ENCODE results near the gene HPGD.

HPGD gene

DNA sequence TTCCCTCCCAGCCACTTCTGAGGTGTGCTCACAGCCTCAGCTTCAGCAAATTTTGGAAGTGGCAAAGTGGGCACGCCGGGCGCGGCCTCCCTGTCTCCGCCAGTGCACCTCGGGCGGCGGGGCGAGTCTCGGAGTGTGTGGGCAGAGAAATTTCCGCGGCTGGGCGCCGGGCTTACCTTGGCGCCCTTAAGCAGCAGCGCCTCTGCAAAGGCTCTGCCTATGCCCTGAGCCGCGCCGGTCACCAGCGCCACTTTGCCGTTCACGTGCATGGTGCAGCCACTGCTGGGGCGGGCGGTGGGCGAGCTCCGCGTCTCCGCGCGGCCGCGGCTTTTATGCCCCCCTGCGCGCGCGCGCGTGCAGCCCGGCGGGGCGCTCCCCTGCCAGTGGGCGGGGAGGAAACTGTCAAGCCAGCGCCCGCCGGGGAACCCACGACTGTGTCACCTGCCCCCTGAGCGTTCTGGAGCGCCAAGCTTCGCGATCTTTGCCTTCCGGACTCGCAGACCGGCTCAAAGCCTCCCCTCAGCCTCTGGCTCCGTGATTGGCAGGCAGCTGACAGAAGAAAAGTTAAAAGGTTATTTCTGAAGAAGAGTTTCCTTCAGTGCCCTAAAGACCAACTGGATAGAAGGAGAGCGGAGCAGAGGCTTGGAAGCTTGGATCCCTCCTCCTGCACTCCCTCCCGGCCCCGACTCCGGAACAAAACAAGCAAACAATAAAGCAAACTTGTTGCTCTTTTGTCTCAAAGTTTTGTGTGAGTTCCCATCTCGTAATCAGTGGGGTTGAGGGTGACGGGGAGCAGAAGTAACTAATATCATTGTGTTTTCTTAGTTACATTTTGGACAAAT lies at the start of gene HPGD:
HPGD (minus strand) TSS at position 306 of the 842 bp plus-strand sequence; CDS start at position 269, 37 bp downstream.
- peak; percentile 2 for DNase-seq

DNA sequence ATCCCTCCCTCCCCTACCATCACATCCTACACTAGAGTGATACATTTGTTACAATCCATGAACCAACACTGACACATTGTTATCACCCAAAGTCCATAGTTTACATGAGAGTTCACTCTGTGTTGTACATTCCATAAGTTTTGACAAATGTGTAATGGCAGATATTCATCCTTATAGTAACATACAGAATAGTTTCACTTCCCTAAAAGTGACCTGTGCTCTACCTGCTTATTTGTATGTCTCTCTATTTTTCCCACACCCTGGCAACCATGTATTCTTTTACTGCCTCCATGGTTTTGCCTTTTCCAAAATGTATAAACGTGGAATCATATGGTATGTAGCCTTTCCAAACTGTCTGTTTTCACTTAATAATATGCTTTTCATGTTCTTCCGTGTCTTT lies 42.2 kb upstream of the HPGD start:
- DNase-seq: no peak

DNA sequence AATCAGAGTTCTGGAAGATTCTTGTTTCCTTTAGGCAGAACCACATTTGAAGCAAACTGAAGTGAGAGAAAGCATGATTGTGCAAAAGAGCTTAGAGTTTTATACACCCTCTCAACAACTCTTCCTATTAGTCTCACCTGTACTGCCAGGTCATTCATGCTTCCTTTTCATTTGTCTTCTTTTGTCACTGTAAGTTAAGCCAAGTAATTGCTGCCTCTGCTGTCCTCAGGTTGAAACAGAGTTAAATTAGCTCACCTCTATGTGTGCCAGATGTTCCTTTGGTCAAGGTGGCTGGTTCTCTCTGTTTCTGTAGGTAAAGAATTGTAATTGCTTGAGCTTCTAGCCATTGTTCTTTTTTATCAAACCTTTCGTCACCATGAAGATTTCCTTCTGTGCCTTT lies 41.1 kb upstream of the HPGD start:
- DNase-seq: no peak

DNA sequence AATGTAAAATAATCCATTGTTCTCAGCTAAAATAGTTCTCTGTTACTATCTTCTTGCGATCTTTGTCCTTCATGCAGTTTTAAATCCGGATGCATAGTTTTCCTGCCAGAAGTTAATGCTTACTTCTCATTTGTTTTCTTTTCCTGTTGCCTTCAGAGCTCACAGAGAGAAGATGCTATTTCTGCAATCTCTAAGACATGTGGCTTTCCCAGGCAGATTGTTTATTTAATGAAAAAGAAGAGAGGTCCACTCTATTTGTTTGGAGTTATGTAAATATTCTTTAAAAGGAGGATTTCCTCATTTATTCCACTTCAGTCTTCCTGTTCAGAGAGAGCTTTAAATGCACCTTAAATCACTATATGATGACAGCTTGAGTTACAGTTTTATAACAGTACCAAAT lies 39.3 kb upstream of the HPGD start:
- no peak for DNase-seq

DNA sequence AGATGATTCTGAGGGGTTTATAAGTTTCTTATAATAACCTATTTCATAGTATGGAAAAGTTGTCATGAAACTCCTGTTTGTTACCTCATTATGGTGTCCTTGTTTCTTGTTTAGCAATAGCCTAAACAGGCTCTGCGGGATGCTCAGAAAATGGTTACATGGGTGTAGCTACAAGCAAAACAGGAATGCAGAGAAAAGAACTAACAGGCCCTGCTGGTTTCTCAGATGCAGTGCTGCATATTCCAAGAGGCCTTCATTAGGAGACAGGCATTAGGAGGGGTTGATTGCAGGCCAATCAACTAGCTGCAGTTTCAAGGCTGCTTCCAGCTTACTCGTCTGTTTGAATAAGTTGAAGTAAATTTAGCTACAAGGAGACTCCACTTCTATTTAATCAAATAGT lies 37.6 kb upstream of the HPGD start:
- DNase-seq: no peak

DNA sequence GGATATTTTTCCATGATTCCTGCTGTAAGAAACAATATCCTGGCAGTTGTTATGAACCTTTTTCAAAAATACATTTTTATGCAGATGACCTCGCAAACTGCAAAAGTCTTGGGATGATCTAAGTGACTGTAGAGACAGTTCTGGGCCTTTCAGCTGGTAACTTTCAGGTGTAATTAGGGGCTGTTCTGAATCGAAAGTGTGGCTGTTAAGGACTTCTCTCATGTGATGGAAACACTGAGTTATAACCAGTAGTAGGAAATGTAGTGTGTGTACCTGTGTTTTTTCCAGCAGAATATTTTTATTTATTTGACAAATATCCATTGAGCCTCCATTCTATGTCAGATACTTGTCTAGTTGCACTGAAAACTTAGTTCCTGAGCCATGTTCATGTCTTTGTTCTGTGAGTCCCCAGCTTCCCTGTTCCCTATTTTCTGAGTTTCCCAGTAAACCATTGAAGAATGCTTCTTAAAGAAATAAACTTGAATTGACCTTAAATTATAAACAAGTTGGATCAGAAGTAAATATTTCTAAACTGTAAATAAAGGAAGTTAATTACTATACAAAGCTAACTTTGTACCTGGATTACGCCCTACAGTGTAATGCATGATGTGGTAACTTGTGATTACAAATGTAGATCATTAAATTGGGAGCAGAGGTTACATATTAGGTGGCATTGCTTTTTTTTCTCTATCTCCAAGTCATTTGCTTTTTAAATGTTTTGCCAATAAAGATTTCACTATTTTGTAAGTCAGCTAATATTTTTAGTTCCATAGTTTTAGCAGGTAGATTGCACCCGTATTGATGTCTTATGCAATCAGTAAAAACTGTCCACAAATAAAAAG lies 33.7 kb upstream of the HPGD start:
- no peak for DNase-seq

DNA sequence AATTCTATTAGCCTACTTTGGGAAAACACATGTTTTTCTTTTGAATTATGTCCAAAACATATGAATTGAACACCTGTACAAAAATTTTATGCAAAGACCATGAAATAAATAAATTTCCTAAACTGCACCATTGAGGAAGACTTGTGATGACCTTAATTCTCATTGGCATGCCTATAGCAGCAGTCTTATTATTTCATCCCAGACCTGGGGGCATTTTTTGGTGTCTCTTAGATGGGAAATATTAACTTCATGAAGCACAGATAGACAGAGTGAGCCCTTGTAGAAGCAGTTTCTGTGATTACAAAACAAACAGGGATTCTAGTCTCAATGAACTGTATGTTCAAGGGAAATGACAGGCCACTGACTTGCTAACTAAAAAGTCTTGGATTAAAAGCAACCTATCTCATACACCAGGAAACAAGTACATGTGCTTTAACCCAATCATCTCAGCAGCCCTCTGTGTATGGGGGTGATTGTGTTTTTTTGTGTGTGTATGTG lies 32.0 kb upstream of the HPGD start:
- no peak for DNase-seq

DNA sequence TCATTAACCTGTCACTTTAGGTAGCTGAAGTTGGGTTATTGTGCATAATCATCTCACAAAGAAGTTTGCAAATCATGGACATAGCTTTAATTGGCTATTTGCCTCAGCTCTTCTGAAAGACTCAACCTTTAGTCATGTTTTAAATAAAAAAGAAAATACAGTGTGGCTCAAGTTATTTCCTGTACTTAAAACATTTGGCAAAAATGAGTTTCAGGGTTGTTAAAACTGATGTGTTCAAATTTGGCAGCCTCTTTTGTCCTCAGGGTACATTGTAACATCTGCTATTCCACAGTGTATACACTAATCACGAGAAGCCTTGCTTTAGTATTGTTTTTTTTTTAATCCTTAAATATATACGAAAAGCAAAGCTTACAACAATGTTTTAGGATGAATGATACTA lies 31.5 kb upstream of the HPGD start:
- peak; percentile 65 for DNase-seq

DNA sequence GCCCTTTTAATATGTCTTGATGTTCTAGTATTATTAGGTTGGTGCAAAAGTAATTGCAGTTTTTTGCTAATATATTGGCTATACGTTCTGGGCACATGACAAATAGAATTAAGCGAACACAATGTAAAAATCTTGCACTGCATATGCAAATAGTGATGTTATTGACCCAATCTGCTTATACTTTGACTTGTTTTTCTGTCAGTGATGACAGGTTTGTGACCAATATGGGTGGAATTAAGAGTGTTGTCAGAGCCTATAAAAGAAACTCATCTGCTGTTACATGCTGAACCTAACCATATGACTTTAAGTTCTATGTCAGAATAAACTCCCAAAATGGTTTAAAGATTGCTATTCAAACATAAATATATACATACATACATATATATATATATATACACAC lies 30.7 kb upstream of the HPGD start:
- no peak for DNase-seq

DNA sequence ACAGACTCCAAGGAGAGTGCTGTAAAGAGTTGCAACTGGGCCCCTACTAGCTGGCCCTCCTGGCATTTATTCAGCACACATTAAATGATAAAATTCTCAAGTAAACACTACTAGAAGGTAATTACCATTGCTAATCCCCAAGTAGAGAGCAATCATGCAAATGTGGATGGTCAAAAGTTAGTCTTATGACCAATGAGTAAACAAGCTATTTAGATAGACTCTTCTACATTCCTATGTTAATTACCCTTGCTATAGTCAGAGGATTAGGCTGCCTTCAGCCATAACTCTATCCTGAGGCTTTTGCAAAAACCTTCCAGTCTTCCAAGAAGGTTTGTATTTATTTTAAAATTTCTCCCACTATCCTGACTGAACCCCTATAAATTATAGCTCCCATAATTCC lies 28.3 kb upstream of the HPGD start:
- no peak for DNase-seq

DNA sequence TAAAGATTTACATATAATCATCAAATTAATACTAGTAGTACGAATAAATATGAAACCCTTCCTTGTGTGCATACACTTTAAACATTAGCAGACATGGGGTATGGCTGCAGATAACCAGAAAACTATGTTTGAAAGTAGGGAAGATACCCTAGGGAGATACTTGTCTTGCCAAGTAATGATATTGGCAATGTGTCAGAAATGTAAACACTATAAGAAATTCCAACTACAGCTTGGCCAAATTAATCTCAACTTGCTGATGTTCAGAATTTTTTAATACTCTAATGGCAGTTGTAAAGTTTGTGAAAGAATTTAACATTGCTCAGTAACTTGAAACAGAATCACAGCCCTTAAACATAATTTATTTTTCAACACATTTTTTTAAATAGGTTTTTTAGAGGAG lies 27.4 kb upstream of the HPGD start:
- DNase-seq: no peak

DNA sequence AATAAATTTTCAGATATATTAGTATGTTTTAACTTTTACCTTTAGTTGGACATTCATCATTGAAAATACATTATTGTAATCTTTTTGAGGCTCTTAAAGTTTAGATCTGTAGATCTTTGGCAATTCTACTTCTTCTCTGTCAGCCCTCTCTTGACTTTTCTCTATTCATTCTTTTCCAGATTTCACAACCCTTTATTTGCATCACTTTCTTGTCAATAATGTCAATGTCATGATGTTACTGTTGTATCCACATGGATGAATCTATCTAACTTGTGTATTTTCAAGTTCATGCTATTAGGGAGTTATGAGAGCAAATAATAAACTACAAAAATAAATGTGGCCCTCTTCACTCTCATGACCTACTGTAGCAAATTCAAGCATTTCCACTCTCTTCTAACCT lies 23.0 kb upstream of the HPGD start:
- no peak for DNase-seq

DNA sequence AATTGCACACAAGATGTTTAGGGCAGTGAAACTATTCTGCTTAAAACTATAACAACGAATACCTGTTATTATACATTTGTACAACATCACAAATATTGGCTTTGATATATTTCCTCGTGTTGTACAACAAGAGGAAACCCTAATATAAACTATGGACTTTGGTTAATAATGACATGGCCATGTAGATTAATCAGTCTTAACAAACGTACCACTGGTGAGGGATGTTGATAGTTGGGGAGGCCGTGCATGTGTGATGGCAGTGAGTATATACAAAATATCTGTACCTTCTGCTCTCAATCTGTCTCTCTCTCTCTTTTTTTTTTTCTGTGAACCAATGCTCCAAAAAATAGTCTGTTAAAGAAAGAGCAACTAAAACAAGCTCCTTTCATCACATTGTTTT lies 22.2 kb upstream of the HPGD start:
- no peak for DNase-seq

DNA sequence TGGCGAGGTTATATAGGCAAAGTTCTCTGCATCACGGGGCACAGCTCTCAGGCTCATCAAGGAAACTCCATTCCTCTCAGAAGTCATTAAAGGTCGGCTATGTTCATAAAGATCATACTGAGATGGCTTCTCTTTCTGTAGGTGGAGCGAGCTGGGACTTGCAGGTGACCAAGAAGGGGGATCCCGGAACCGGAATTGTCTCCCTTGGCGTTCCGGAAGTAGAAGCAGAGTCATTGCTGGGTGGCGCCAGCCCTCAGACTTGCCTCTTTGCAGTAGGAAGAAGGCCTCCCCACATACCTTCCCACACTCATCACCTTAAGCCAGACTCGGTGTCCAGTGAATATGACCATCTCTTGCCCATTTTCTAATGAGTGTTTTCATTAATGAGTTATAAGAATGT lies 17.9 kb upstream of the HPGD start:
- no peak for DNase-seq

DNA sequence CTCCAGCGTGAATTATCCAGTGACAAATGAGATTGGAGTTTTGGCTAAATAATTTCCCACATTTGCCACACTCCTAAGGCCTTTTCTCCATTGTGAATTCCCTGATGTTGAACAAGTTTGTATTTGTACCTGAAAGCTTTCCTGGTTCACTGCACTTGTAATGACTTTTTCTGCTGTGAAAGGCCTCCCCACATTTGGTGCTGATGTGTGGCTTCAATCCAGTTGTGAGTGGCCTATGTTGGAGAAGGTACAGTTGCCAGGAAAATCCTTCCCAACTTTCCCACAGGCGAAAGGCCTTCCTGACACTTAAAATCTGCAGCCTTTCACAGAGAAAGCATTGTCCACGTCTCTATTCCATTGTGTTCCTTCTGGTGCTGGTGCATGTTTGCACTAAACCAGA lies 17.3 kb upstream of the HPGD start:
- DNase-seq: no peak

DNA sequence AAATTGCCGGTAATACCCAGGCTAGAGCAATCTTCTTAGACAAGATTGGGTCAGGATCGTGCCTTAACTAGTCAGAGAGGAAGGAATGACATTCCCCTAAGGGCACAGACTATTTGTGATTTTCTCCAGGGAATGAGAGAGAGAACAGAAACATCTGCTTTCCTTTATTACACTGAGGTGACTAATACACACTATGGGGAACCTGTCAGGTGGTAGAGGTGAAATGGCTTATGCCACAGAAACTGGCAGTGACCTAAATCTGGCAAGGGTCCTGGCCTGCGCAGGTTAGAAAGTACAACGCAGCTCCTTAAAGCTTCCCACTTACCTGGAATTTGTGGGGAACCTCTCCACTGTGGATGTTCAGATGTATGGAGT lies 16.6 kb upstream of the HPGD start:
- no peak for DNase-seq

DNA sequence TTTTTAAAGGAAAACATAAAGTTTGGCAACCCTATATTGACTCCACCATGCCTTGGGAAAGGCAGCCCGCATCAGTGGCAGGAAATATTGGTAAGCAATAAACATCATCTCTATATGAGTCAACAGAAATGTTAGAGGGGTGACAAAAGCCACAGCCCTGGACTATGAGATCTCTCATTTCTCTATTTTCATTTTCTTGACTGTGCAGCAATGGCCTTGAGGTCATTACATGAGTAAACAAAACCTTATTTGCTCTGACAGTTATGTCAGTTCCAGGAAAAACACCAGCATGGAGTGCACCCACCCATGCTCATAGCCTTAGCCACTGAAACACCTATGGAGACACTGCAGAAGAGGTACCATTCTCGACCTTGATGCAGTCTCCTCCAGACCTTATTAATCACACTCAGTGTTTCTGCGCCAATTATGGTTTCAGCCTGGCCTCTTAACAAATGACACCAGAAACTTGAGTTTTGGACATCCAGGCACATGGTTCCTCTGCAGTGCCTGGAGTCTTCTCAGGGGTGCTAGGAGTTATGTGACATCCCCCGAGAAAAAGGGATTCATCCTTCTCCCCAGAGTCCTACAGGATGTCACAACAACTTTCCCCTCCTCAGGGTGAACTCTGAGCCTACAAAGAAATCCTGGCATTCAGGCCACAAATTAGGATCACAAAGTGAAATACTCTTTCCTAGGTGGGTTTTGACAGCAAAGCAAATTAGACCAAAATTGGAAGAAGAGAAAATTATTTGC lies 16.0 kb upstream of the HPGD start:
- DNase-seq: peak; percentile 3

DNA sequence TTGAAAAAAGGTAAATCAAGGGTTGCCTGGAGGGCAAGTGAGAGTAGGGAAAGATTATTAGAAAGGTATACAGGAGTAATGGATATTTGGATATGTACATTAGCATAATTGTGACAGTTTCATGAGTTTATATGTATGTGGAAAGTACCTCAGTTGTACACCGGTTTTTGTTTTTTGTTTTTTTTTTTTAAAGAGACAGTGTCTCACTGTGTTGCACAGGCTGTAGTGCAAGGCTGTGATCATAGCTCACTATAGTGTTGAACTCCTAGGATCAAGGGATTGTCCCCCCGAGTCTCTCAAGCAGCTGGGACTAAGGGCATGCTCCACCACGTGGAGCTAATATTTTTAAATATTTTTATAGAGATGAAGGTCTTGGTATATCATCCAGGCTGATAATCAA lies 15.3 kb upstream of the HPGD start:
- DNase-seq: no peak

DNA sequence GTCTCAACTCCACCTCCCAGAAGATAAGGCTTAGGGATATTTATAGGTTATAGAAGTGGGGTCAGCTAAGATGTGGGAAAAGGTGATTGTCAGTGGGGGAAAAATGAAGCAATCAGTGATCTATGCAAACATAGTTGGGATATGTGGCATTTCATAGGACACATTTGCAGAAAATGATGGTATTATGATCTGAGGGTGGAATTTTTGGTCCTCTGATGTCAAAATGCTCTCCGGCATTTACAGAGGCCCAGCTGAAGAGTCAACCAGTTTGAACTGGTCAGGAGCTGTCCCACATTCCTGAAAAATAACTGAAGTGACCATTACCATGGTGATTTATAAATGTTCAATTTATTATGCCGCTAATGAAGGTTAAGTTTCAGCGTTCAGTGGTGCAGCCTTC lies 12.2 kb upstream of the HPGD start:
- no peak for DNase-seq

DNA sequence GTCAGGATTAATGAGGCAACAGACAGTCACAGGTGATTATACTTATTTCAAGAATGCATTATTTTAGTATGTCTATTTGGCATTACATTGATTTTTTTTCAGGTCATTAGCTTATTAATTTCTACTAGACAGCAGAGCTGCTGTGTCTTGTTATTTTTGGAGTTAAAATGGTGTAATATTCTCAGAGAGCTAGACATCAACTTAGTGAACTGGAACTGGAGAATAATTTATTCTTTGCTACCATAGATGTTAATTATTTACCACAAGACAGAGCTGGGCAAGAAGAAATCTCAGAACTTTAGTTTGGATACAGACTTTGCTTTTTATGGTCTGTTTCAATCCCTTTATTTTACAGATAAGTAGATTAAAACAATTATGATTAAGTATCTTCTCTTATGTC lies 10.2 kb upstream of the HPGD start:
- no peak for DNase-seq

DNA sequence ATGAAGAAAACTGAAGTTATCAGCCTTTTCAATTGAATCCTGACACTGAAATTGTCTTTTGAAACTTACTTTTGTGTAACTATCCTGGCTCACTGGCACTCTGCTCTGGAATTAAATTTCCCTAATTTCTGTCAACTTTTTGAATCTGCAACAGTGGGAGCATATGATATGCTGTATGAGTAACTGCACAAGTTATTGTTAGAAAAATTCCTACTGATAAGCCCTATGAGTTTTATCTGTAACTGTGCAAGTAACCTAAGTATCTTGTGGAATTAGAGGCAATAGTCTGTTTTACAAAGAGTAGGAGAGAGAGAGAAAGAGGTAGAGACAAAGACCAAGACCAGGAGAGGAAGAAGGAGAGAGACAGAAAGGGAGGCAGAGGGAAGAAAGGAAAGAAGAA lies 9.2 kb upstream of the HPGD start:
- DNase-seq: no peak

DNA sequence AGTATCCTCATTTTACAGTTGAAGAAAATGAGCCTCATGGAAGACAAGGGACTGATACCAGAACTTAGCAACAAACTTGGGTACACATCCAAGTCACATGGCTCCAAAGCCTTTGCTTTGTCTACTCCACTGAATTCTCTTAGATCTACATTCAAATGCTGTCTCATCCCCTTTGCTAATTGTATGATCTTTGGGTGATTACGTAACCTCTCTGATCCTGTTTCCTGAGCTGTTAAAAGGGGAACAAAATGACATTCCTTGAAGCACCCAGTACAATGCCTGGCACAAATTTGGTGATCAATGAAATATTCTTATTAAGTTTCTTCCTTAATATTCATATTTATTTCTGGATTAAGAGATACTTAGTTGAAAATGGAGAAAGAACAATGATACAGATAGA lies 5.9 kb upstream of the HPGD start:
- peak; percentile 2 for DNase-seq

DNA sequence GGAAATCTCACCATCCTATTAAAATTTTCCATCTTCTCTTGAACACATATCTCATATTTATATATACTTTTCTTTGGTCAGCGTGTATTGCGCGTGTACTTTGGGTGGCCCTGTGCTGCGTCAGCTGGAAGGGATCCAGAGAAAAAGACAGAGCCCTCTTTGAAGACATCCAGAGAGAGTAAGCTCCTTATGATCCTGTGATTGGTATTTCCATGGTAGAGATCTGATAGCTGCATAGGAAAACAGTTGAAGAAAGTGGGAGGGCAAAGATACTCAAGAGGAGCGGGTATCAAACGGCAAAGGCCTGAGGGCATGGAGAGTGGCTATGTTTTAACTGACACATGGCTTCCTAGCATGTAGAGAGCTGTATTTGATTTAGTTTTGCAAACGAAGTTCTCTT lies 4.4 kb upstream of the HPGD start:
- no peak for DNase-seq

DNA sequence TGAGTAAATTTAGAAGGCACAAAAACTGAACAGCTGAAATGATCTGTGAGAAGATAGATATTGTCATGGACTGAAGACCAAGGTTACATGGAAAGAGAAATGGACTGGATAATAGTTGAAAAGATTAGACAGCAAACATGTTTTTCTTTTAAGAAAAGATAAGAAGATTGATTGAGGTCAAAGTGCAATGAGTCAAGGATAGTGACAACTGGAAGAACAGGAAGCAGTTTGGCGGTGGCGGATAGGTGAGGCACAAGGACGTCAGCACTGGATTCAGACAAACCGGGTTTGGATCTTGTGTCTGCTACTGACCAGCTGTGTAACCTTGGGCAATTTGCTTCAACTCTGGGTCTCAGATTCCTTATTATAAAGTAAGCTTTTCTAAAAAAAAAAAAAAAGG lies 2.0 kb upstream of the HPGD start:
- no peak for DNase-seq
